Body of pancreas (tissue), 4 donors: Measurements from ENCODE around the gene SYPL2.

Experiments used
- CTCF ChIP-seq, 7 experiments: fragments of 450-650 bp in 4 of 7; fragments of 200-600 bp in 3 of 7; sonication (generic) in 3 of 7; IDR thresholded peaks; one replicate each; pipeline ENCODE4 v1.5.1; 2016 to 2019; ENCODE audit warnings: antibody characterized with exemption in 7 of 7
- POLR2A ChIP-seq, 3 donors: fragments of 450-650 bp; IDR thresholded peaks; one replicate each; pipeline ENCODE4 v1.6.1; 2016; ENCODE audit warnings: antibody characterized with exemption in 3 of 3, mild to moderate bottlenecking in 2 of 3

GRCh38 chr1:109468061-109468460 is 1.7 kb downstream of the SYPL2 start:
- no peak for TF ChIP-seq CTCF (IDR thresholded peaks at IDR 0.05)
- TF ChIP-seq POLR2A (IDR thresholded peaks at IDR 0.05): no peak
